Activated CD4-positive, CD25-positive, alpha-beta regulatory T cell treated with anti-CD3 and anti-CD28 coated beads, Interleukin-2, amount 50 U/mL, for 24 hours (primary cell): ENCODE data around the gene BMPER.

Experiments
- ATAC-seq, 2 donors: fragments of 150-1000 bp; cut with Tn5 transposase; one replicate each; pipeline ENCODE4 v1.10.0; 2021; ENCODE audit warnings: mild to moderate bottlenecking in 1 of 2, moderate library complexity in 1 of 2

BMPER gene

DNA sequence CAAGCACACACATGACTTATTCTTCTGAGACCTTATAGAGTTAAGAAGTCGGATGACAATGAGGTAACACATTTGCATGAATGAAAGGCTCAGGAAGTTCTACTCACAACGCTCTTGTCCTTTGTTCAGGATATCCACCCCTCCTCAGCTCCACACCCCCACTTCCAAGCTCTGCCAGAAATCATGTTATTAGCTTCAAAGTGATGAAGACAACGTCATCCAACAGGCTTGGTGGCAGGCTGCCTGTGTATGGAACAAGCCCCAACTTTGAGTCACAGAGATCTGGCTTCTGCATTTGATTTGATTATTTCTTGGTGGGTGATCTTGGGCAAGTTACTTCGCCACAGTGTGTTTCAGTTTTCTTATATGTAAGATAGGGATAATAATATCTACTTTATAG, 12.4 kb upstream of the BMPER start:
- no peak for ATAC-seq

DNA sequence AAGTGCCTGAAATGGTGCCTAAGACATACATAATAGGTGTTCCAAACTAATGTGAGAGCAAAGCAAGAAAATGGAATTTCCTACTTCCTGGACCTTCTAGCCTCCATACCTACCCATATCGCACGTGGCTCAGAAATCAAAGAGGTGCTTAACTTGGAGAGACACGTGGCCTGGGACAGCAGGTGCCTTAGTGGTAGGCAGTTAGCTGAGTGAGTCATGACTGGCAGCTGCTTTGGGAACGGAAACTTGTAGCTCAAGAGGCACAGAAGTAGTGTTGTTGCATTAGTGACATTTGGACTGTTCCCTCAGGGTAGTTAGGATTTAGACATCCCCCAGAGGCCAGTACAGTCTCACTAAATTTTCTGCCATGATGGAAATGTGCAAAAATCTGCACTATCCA, 12.0 kb upstream of the BMPER start:
- no peak for ATAC-seq

DNA sequence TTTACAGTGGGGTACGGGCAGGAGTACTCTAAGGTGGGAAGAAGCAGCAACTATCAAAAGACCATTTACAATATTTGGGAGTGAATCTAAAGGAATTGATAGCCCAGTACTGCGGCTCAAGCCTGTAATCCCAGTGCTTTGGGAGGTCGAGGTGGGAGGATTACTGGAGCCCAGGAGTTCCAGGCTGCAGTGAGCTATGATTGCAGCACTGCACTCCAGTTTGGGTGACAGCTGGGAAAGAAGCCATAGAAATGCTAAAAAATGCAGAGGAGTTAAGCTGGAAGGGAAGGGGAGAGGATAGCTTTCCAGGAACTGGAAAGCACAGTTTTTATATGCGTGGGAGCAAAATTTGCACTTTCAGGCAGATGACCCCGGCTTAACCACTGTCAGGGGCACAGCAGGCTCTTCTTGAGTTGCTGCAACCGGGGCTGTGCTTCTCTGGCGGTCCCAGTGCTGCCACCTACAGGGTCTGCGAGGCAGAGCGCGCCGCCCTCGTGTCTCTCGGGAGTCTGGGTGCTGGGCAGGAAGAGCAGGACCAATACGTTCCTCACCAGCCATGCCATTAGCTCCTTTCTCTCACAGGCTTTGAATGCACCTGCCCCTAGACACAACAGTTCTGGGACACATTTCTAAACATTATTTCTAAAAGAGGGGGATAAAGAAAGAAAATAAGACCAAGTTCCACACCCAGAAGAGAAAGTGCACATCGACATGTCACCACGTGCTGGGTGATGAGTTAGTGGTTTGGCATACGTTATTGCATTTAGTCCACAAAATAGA, 10.1 kb upstream of the BMPER start:
- ATAC-seq = peak; percentile 59 to 72

DNA sequence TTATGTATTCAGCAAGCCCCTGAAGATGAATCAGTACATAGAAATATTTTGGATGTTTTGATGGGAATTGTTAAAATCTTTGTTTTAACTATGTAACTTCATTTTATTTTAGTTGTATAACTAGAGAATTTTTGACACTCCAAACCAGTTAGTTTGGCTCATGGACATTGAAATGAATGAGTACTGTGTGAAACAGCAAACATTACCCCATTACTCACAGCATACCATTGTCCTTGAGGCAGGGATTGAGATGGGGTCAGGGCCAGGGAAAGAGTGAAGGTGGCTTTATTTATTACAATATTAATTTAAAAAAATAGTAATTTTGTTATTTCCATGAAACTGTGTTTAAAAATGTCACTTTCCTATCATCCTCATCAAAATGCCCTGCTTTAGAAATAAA, 4.8 kb upstream of the BMPER start:
- no peak for ATAC-seq

DNA sequence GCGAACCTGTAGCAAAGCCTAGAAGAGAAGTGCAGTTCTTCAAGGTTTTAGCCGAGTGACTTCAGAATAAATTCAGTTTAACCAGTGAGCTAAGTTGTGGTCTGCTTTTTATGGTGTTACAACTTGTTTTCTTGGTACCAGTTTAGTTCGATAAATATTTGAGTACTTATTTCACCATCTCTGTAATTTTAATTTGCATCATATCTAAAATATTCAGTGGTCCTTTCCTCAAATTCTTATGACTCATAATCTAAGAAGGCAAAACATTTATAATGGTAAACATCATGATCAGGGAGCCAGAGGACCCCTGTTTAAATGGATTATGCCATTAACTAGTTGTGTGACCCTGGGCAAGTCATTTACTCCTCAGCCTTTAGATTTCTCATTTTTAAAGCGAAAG, 4.1 kb upstream of the BMPER start:
- no peak for ATAC-seq

DNA sequence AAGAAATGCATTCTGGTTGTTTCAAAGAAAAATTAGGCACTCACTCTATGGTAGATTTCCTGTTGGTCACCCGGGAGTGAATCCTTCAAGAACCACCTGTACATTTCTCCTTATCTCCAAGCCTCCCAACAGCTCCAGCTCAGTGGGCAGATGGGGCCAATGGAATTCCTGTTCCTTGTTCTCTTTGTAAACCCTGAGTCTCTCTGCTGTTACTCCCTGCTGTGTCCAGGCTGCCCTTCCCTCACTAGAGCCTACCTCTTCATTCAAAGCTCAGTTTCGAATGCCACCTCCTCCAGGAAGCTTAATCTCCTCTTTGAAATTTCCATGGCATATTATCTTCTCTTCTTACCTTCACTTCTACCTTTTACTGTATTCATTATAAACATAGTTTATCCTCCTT, 3.5 kb upstream of the BMPER start:
- ATAC-seq = no peak

DNA sequence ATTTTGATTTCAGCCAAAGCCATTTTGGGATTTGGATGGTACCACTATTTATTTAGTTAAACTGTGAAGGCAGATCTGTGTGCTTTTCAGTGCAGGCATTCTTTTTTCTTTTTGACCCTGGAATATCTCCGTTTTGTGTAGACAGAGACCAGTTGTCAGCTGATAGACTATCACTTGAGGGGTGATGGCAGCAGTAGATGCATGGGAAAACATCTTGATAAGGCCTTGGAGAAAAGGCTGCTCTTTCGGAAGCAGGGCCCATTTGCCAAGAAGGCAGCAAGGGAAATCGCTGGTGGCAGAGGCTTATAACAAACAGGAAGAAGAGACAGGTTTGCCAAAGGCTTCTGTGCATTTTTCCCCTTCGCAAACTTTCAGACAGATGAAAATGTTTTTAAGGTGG, 2.6 kb upstream of the BMPER start:
- no peak for ATAC-seq

DNA sequence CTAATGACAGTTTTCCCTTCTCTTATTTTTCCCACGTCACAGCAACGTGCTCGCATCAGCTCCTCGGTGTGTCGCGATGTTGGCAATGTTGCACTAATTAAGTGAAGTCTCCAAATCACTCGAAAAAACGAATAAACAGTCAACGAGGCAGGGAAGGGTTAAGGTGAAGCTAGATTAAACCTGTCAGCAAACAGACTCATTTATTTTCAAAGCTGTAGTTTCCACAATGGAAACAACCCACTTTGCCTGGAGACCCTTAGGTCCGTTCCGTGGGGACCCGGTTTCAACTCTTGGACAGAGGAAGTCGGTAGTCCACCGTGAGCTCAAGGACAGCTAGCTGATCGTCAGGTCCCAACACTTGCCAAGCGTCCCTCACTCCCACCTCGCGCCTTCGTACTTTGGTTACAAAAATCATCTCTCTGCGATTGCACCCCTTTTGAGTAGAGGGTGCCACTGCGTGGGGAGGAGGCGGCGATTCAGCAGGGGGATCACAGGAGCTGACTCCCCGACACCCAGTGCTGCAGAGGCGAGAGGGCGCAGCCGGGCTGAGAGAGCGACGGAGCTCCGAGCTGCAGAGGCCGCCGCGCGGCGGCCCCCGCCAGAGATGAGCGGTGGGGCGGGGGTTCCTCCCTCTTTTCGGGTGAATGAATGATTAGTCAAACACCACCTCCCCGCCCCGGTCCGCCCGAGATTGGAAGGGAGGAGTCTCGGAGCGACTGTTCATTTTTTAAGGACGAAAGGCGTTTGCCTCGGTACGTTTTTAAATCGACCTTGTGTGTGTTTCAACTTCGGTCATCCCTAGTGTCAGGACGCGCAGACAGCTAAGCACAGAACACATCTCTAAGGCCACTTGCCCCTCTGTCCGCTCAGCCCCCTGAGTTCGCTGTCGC, 1.3 kb upstream of the BMPER start:
- peak; percentile 13 to 51 for ATAC-seq

DNA sequence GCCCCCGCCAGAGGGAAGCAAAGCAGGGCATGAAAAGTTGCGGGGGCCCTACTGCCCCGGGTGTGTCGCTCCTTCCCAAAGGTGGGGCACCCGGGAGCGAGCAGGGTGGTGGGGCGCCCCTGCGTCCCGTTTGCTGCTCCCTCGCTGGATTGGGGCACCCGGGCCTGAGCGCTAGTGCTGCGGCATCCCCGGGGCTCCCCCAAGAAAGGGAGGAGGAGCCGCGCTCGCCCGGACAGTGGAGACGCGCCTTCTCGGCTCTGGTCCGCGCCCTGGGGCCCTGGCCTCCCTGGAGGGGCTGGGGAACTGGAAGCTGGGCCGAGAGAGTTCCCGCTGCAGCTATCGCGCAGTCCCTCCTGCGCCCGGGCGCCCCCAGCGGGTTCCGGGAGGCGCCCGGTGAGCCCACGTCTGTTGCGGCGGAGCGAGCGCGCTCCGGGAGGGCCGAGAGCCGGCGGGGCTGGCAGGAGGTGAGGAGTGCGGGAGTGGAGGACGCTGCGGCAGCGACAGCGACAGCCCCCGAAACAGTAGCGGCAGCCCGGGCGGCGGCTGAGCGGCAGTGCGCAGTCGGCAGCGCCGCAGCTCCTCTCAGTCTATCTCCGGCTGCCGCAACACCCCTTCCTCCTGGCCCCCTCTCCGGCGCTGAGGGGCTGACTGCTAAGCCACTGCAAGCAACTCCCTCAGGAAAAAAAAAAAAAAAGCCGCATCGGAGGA, 504 bp upstream of the BMPER start:
- peak in 1 of 2 donors; percentile 28 for ATAC-seq

DNA sequence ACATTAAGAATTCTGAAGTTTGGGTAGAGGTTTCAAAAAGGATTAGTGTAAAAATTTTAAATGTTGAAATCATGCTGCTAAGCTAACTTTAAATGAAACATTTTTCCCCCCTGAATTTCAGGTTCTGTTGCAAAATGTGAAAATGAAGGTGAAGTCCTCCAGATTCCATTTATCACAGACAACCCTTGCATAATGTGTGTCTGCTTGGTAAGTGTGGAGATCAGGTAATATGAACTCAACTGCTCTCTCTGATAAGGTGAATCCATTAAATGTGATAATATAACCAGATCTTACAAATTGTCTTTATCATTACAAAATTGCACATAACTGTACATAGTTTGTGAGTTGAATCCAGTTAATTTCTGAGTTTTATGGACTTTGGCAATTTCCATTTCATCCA, 1.4 kb downstream of the BMPER start:
- ATAC-seq = no peak

DNA sequence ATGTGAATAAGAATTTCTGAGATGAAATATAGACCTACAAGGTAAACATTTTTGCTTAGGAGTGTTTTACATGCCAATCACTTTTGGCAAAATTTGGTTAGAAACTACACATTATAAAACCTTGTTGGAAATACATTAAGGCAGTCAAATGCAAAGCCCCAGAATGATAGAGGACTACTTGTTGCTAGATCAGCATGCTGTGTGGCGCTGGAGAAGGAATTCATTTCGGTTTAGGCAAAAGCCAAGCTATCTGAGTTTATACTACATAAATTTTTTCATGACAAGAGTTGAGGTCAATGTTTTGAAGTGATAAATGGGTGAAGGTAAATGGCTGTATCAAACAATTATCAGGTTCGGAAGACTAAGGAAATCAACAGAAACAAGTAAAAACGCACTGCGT, 2.3 kb downstream of the BMPER start:
- ATAC-seq = no peak

DNA sequence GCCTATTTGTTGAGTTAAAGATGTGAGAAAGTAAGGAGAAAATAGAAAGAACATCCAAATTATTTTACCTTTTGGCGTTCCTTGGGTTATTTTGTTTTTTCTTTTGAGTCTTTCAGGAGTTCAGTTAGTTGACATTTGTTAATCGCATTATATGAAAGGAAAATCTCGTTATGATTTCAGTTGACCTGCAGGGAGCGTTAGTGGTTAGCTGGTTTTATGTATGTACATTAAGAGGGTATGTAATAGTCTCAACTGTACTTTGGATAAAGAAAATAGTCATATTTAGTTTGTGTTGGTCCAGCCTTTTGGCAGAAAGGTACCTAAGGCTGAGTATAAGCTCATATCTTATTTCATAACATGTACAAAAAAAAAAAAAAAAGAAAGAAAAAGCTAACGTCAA, 4.0 kb downstream of the BMPER start:
- ATAC-seq = no peak

DNA sequence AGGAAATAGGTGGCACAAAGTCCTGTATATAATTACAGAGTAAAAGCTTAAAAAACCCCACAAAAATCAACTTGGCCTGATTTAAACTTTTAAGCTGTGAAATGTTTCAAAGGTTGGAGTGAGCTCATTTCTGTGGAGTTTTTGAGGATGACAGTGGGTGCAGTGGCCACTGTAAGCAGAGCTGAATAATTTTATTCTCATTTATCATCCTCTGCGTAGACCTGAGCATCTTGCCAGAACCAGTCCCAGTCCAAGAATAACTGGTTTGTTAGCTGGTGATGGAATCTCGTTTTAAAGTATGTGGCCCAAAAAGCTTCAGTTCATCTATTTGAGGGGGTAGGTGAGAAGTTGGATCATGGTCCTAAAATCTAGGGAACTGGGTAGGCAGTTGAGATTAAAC, 4.4 kb downstream of the BMPER start:
- ATAC-seq = no peak

DNA sequence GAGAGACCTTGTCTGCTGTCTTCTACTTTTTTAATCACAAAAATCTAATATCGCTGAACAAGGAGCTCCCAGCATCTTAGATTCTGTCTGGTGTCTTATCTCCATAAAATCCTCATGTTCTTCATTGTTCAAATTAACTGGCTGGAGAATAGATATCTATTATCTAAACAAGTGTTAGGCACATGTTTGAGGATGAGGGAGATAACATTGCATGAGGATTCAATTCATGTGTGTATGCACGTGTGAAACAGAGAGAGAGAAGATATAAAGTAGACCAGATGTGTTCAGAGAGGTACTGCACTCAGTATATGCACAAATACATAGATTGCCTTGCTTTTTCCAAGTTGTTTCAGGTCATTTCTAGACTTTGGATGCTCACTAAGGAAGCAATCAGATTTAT, 5.4 kb downstream of the BMPER start:
- no peak for ATAC-seq

DNA sequence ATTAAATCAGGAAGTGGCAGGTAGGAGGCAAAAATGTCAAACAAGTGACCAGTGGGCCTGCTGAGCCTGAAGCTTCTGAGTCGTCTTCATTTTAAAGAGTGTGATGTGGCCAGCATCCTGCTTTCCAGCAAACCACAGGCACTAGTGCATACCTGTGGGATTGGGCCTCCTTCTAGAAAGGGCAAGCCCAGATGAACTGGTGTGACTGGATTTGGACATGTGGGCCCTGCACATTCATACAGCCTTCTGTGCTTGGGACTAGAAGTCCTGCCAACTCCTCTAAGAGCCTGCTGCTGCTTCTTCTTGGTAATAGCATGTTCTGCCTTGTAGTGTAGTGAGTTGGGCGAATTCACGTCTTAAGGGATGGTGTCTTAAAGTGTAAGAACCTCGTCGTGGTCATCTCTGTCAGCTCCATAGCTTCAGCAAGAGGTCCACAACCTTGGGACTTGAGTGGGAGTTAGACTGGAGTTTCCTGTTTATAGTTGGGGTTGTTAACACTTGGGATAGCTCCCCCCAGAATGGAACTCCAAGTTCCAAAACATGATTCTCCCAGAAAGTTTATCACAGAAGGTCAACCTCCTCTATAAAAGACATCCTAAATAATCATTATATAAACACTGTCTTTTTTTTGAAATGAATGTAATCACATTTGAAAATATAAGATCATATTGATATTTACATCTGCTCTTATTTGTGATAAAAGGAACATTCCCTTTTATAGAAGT, 11.2 kb downstream of the BMPER start:
- no peak for ATAC-seq

DNA sequence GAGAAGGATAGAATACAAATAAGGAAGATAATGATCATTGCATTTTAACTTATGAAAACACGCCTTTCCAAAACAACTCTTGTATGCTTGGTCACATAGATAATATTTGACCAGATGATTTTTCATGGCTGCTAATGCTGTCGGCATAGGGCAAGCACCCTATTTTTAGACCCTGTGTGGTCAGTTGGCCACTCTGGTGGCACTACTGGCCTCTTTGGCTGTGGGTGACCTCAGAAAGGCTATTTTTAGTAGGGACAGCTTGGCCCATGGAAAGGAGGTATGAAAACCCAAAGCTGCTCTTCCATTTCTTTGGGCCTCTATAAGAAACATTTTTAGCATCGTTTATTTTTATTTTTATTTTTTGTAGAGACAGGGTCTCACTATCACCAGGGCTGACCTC, 12.3 kb downstream of the BMPER start:
- ATAC-seq = no peak

DNA sequence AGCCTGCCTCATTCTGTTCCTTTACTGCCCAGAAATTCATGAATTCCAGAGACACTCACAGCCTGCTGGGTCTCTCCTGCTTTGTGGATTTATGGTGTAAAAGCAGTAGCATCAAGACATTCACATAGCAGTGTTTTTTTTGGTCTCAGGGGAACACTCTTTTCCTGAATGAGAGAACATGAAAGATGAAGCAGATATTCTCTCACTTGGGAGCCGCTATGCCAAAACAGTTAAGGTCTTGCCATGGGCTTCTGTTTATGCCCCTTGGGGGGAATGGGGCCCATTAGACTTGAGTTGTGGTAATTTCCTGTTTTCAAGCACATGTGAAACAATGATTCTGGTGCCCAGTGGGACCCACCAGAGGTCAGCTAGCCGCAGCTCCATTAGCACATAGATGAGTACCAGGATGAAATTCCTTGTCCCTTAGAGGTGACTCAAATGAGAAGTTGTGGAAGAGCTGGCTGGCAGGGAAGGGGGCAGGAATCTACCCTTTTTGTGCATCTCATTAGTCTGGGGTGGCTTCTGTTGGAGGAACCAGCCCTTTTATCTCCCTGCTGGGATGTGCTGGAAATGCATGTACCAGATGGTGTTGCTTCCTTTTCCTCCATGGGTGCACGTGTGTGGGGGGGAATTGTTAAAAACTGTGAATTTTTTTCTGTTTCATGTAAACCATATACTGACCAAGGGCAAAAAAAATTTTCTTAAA, 13.3 kb downstream of the BMPER start:
- ATAC-seq = no peak

DNA sequence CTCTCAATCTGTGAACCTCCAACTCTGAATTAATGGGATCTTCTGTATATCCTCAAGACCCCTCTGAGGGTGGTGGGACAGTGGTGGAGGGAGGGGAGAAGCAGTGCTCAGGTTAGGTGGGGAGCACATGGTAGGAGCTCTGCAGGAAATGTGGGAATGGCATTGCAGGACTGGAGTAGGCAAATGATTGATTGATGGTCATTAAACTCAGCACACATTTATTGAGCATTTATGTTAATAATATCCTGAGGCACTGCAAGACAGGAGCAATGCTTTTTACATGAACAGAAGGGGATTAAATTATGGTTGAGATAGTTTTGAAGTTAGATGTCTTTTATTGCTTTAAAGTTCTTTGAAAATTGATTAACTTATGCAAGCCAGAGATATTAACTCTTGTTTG, 14.1 kb downstream of the BMPER start:
- no peak for ATAC-seq

DNA sequence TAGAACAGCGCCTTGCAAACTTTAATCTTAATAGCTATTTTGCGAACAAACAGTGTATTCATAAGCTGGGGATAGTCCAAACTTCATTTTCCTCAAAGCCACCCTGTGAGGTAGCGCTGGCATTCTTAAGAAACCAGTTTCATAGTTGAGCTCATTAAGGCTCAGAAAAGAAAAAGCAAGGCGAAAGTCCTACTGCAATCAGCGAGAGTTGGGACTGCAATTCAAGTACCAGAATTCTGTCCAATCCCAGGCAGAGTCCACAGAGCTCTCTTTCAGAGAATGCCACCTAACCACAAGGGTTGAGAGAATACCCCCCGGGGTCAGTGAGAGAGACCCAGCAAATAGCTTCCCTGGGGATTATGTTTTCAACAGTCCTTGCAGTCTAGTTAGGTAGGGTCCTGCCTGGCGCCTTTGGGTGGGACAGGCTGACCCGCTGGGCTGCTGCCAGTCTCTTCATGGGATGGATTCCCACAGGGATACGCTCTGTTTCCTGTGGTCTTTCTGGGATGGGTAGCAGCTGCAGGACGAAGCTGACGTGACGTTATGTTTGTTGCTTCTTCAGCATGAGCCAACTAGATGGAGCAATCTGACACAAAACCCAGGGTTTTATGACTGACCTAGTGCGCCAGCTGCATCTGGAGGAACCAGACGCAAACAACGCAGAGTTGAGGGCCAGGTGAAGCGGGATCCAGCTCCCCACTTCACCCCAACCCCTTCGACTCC, 16.0 kb downstream of the BMPER start:
- no peak for ATAC-seq

DNA sequence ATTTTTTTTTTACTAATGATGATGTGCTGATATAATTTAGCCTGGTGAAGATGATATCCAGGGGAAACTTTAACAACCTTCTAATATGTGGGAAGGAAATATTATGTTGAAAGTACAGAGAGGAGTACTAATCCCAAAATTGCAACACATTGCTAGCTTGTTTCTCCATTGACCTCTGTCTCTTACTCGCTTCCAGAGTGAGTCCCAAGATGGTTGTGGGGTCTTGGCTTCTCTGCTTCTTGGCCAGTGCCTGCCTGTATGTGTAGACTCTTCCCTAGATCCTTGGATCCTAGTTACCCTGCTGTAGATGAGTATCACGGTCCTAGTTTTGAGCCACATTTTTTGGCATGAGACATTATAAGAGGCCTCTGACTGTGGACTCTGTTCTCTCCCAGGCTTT, 17.5 kb downstream of the BMPER start:
- ATAC-seq = no peak

DNA sequence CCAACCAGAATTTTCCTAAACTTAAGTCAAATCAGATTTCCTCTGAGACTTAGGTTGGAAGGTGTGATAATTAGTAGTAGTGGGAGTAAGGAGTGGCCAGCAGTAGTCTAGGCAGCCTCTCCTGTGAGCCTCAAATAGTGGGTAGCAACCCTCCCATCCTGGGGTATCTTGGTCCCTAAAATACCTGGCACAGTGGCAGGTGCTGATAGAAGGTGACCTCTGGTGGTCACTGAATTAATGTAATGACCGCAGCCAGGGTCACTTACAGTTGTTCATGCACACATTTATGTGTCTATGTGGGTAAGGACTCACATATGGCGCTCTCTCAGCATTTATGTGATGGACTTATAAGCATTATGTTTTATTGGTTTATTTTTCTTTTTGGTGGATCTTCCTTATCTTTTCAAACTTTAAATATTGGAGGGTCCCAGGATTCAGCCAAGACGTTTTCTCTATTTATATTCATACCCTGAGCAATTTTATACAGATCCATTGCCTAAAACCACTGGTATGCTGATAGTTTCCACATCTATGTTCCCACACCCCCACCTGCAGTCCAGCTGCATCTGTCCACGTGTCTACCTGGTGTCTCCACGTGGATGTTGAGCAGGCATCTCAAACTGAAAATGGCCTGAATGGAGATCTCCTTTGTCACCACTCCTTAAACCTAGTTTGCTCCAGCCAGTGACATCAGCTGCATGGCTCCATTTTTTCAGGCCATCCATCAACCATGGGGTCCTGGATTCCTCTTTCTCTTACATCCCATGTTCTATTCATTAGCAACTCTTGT, 18.3 kb downstream of the BMPER start:
- ATAC-seq = no peak
